Activated naive CD4-positive, alpha-beta T cell treated with anti-CD3 and anti-CD28 coated beads, Interleukin-2, amount 50 U/mL, for 72 hours (primary cell): Measurements from ENCODE around the gene PTPN9. TPM values are rescaled to one million over a fixed set of nuclear protein-coding genes. Genes with fewer than 3 reads are reported as not detected.
"Not testable (repeated sequence)": the region's sequence is repeated elsewhere in the genome, so short reads cannot be mapped to it uniquely, and the experiment has no call there.

Source experiments
- ATAC-seq, 2 donors: fragments of 150-1000 bp; cut with Tn5 transposase; 2 replicates each; pipeline ENCODE4 v1.10.0; 2021; ENCODE audit warnings: mild to moderate bottlenecking in 2 of 2, moderate library complexity in 2 of 2
- DNase-seq, 2 donors: peaks; one replicate each; pipeline ENCODE4 v3.0.0; 2021 to 2022; ENCODE audit warnings: low spot score in 2 of 2
- H3K27ac Mint-ChIP-seq, 2 donors: one replicate each; pipeline ENCODE4 v1.8.0; 2022; ENCODE audit warnings: mild to moderate bottlenecking in 2 of 2, mixed read lengths in 2 of 2
- H3K36me3 Mint-ChIP-seq, 2 donors: one replicate each; pipeline ENCODE4 v1.8.0; 2022; ENCODE audit warnings: mixed read lengths in 2 of 2
- H3K9me3 Mint-ChIP-seq, 2 donors: one replicate each; pipeline ENCODE4 v1.8.0; 2022; ENCODE audit warnings: mixed read lengths in 2 of 2
- total RNA-seq, 2 donors: library from RNA; stranded (reverse); gene quantifications; one replicate each; pipeline ENCODE4 v1.2.3, GENCODE V29; 2022

Gene PTPN9
- total RNA-seq, 2 donors from 2014 or later: 11.6 to 14.4 TPM

DNA sequence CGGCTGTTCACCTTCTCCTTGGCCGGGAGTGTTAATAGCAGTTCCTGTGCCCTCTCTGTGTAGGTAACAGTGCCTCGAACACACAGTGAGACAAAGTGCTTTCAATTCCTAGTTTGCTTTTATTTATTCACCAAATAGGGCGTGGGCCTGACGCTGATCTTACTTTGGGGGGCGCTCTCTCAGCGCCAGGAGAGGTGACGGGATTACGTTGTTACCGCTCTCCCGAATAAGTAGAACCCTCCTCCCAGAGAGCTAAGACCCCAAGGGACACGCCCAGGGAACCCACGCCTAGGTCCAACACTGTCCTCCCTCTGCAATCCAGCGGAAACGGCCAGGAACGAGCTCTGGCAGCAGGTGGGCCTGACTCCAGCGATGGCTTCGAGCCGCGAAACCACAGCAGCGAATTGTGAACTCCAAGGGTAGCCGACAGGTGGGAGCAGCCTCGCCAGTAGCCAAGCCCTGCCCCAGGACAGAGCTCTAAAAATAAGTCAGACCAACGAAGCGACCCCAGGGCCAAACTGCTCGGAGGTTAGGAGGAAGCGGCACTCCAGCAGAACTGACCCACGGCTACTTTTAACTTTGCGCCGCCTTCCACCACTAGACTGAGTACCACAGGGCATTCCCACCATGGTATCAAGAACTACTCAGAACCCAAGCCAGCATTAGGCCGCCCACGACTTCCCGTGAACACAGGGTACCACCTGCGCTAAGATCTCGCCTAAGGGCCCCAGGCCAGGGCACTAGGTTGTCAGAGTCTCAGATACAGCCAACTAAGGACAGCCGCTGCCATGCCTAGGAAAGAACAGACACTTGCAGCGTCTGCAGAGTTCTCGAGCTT lies 126.0 kb downstream of the PTPN9 start:
- Mint-ChIP-seq H3K9me3 (no peaks in the 10 kb centered on the region), H3K27ac (peak overlapping the region; percentile 90 to 99), H3K36me3 (peaks cover 14 to 30% of the 10 kb centered on the region in 2 donors)
- no peak for ATAC-seq
- peak; percentile 65 to 78 for DNase-seq

DNA sequence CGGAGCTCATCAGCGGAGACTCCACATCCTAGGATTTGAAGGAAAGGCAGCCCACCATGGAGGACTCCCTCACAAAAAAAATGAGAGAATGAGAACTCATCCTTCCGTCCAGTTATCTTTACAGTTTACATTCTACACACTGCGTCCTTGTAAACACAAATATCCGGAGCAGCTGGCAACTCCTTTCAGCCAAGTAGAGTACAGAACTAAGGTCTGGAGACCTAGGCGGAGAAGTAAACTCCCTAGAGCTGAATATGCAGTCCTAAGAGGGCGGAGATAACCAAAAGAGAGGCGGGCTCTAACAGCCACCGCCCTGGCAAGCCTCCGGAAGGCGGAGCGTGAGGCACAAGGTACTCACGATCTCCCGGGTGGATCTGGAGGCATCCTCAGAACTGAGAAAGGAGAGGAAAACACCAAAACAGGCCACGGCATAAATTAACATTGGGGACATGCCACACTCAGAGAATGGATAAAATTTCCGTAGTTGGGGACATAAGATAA lies 126.7 kb downstream of the PTPN9 start:
- Mint-ChIP-seq H3K36me3 (peaks cover 20 to 30% of the 10 kb centered on the region in 2 donors), H3K27ac (peak overlapping the region; percentile 90 to 99), H3K9me3 (no peaks in the 10 kb centered on the region)
- ATAC-seq (peak; percentile 16 to 17), DNase-seq (peak; percentile 76 to 82)

GRCh38 chr15:75451674-75452363 lies 127.3 kb downstream of the PTPN9 start, which contains the start of gene SIN3A:
SIN3A (minus strand) TSS chr15:75451690; CDS start chr15:75430375, 21,315 bp downstream.
- DNase-seq (peak; percentile 92 to 99), ATAC-seq (peak; percentile 63 to 64)
- Mint-ChIP-seq H3K27ac (peak within 1 kb of the TSS; percentile 90 to 99), H3K36me3 (peaks cover 22 to 30% of the 10 kb centered on the region in 2 donors), H3K9me3 (no peaks in the 10 kb centered on the region)

GRCh38 chr15:75451202-75451673 lies 127.9 kb downstream of the PTPN9 start:
- Mint-ChIP-seq H3K36me3 (peaks cover 22 to 28% of the 10 kb centered on the region in 2 donors), H3K9me3 (no peaks in the 10 kb centered on the region), H3K27ac (peak overlapping the region in 1 of 2 donors; percentile 90)
- ATAC-seq: no peak
- no peak for DNase-seq

DNA sequence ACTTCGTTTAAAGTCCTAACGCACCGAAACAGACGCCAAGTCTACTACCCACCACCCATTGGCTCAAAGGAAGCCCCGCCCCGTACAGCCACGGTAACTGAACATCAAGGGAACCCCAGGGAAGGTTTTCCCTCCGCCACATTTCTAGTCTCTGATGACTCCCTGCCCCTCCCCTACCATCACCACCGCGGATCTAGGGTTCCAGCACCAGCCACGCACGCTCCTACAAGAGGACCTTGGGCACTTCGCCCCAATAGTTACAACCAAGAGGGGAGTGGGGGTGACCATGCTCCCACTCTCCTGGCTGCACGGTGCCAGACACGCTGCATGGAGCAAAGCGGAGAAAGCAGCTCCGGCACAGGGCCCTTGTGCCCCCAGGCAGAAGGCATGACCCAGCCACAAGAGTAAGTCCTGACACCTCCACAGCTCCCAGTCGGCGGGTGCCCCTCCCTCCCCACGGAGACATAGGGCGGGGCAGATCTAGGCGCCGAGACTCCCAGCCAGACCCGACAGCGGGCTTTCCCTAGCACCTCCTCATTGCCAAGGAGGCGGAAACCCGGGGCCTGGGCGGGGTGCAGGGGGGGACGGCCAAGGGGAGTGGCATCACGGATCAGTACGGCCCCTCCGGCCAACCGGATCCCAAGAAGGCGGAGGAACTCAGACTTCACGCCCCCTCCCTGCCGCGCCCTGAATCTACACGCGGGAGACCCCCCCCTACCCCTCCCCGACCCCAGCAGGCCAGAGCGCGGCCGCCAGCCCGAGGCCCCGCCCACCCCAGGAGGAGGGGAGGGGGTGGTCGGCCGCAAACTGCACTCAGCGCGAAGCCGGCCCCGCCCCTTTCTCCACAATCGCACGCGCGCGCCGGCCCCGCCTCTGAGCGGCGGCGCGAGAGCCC lies 128.6 kb downstream of the PTPN9 start:
- peaks cover 22 to 25% of the 10 kb centered on the region in 2 donors for H3K36me3 Mint-ChIP-seq
- ATAC-seq (peak; percentile 39 to 48), DNase-seq (peak; percentile 93 to 95)
- H3K9me3 Mint-ChIP-seq: no peaks in the 10 kb centered on the region
- peak overlapping the region; percentile 90 to 97 for H3K27ac Mint-ChIP-seq

GRCh38 chr15:75449585-75450306 lies 129.4 kb downstream of the PTPN9 start:
- Mint-ChIP-seq H3K27ac (peak overlapping the region; percentile 90 to 97), H3K9me3 (no peaks in the 10 kb centered on the region), H3K36me3 (peaks cover 22 to 25% of the 10 kb centered on the region in 2 donors)
- no peak for DNase-seq
- no peak for ATAC-seq

GRCh38 chr15:75448171-75448570 lies 130.9 kb downstream of the PTPN9 start:
- not testable (repeated sequence) for DNase-seq, ATAC-seq, H3K9me3 Mint-ChIP-seq, H3K27ac Mint-ChIP-seq
- peaks cover 17 to 32% of the 10 kb centered on the region in 2 donors for H3K36me3 Mint-ChIP-seq

- Mint-ChIP-seq H3K27ac (peak overlapping the region; percentile 2 to 66), H3K36me3 (peaks cover 4 to 25% of the 10 kb centered on the region in 2 donors), H3K9me3 (no peaks in the 10 kb centered on the region)
- ATAC-seq: no peak
- DNase-seq: no peak
Measured at GRCh38 chr15:75446151-75446550, 133.0 kb downstream of the PTPN9 start.

DNA sequence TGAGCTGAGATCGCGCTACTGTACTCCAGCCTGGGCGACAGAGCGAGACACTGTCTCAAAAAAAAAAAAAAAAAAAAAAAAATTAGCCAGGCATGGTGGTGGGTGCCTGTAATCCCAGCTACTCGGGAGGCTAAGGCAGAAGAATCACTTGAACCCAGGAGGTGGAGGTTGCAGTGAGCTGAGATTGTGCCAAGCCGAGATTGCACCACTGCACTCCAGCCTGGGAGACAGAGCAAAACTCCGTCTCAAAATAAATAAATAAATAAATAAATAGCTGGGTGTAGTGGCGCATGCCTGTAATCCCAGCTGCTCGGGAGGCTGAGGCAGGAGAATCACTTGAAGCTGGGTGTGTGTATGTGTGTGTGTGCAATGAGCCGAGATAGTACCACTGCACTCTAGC lies 133.8 kb downstream of the PTPN9 start:
- ATAC-seq, H3K9me3 Mint-ChIP-seq: not testable (repeated sequence)

DNA sequence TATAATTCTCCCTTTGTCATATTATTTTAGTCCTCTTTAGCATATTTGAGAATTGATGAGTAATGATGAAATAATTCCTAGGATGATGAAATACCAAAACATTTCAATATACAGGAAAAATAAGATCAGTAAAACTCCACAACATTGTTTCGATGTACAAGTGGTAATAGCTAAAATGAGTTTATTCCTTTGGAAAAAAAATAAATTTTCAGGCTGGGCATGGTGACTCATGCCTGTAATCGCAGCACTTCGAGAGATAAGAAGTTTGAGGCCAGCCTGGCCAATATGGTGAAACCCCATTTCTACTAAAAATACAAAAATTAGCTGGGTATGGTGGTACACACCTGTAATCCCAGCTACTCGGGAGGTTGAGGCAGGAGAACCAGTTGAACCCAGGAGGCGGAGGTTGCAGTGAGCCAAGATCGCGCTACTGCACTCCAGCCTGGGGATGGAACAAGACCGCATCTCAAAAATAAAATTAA lies 135.1 kb downstream of the PTPN9 start:
- not testable (repeated sequence) for ATAC-seq, DNase-seq, H3K27ac Mint-ChIP-seq, H3K9me3 Mint-ChIP-seq
- H3K36me3 Mint-ChIP-seq: peaks cover 0 to 31% of the 10 kb centered on the region in 2 donors

More for the DNA sequence above, 133.8 kb downstream of the PTPN9 start:
- peaks cover 1 to 29% of the 10 kb centered on the region in 2 donors for H3K36me3 Mint-ChIP-seq
- DNase-seq, H3K27ac Mint-ChIP-seq: not testable (repeated sequence)

DNA sequence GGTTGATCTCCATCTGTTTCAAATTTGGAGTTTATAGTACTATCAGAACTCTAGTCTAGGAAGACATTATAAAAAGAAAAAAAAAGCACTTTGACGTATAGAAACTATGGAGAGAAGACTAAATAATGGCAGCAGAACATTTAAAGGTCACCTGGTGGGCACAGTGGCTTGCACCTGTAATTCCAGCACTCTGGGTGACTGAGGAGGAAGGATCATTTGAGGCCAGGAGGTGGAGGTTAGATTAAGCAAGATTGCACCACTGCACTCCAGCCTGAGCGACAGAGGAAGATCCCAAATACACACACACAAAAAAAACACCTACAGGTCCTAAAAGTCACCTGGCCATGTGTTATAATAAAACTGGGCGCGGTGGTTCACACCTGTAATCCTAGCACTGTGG lies 141.4 kb downstream of the PTPN9 start:
- DNase-seq (no peak), ATAC-seq (no peak)
- no peaks in the 10 kb centered on the region for H3K9me3 Mint-ChIP-seq
- H3K27ac Mint-ChIP-seq: peak overlapping the region in 1 of 2 donors; percentile 76
- H3K36me3 Mint-ChIP-seq: peaks cover 4 to 23% of the 10 kb centered on the region in 2 donors

GRCh38 chr15:75436881-75437280 lies 142.2 kb downstream of the PTPN9 start:
- DNase-seq (no peak), ATAC-seq (no peak)
- Mint-ChIP-seq H3K36me3 (peaks cover 4 to 23% of the 10 kb centered on the region in 2 donors), H3K27ac (no peak overlapping the region), H3K9me3 (no peaks in the 10 kb centered on the region)

DNA sequence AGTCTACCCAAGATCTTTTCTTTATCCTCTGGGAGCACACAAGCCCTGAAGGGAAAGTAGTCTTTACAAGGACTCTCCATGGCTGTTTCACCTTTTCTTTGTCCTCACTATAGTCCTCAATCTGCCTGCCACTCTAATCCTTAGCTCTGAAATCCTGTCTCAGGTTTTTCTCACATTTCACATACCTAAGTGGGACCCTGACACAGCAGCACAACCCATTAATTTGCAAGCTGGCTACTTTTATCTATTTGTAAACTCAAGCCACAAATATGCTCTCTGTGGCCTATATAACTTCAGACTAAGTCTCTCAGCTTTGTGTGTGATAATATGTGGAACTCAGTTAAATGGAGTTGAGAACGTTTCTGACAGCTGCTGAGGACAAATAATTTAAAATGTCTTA lies 147.4 kb downstream of the PTPN9 start:
- ATAC-seq (no peak), DNase-seq (no peak)
- peaks cover 4 to 34% of the 10 kb centered on the region in 2 donors for H3K36me3 Mint-ChIP-seq
- no peaks in the 10 kb centered on the region for H3K9me3 Mint-ChIP-seq
- no peak overlapping the region for H3K27ac Mint-ChIP-seq

- no peak for ATAC-seq
- no peak for DNase-seq
- no peaks in the 10 kb centered on the region for H3K9me3 Mint-ChIP-seq
- no peak overlapping the region for H3K27ac Mint-ChIP-seq
- peaks cover 4 to 32% of the 10 kb centered on the region in 2 donors for H3K36me3 Mint-ChIP-seq
Measured at GRCh38 chr15:75431270-75431669, 147.8 kb downstream of the PTPN9 start.

GRCh38 chr15:75430259-75430658 lies 148.9 kb downstream of the PTPN9 start:
- H3K36me3 Mint-ChIP-seq: peaks cover 0 to 25% of the 10 kb centered on the region in 2 donors
- no peak overlapping the region for H3K27ac Mint-ChIP-seq
- H3K9me3 Mint-ChIP-seq: no peaks in the 10 kb centered on the region
- no peak for DNase-seq
- no peak for ATAC-seq
